HEK293 (cell line): ENCODE data around the gene CD69.

Source experiments
- CTCF ChIP-seq: fragments of 450-650 bp; formaldehyde crosslinking; IDR thresholded peaks from 2 replicates; pipeline ENCODE4 v1.5.1; 2016; ENCODE audit warnings: missing biosample characterization, missing genetic modification characterization
- KLF17 ChIP-seq: fragments of 450-650 bp; formaldehyde crosslinking; IDR thresholded peaks from 2 replicates; pipeline ENCODE4 v1.5.1; 2016; ENCODE audit warnings: missing biosample characterization, missing genetic modification characterization
- PRDM10 ChIP-seq: fragments of 450-650 bp; formaldehyde crosslinking; IDR thresholded peaks from 2 replicates; pipeline ENCODE4 v1.5.1; 2016; ENCODE audit warnings: missing biosample characterization, missing genetic modification characterization
- WT1 ChIP-seq: fragments of 450-650 bp; formaldehyde crosslinking; IDR thresholded peaks from 2 replicates; pipeline ENCODE4 v1.5.1; 2016; ENCODE audit warnings: missing biosample characterization, missing genetic modification characterization
- ZBTB11 ChIP-seq: fragments of 450-650 bp; formaldehyde crosslinking; conservative IDR thresholded peaks from 2 replicates; pipeline ENCODE4 v1.5.1; 2016; ENCODE audit warnings: low read depth, missing biosample characterization, missing genetic modification characterization
- ZBTB44 ChIP-seq: fragments of 450-650 bp; IDR thresholded peaks from 2 replicates; pipeline ENCODE4 v1.5.1; 2018; ENCODE audit warnings: missing biosample characterization, mild to moderate bottlenecking, missing genetic modification characterization
- ZNF138 ChIP-seq: fragments of 450-650 bp; formaldehyde crosslinking; IDR thresholded peaks from 2 replicates; pipeline ENCODE4 v1.5.1; 2016; ENCODE audit warnings: missing biosample characterization, missing genetic modification characterization, borderline replicate concordance

GRCh38 chr12:9795945-9796344, 35.2 kb upstream of the CD69 start:
- TF ChIP-seq ZNF138: no peak
- TF ChIP-seq KLF17 (tag by site-specific recombination): no peak
- no peak for TF ChIP-seq ZBTB11 (tag by site-specific recombination)
- TF ChIP-seq CTCF (tag by site-specific recombination): no peak
- TF ChIP-seq PRDM10 (tag by site-specific recombination): no peak
- TF ChIP-seq WT1 (tag by site-specific recombination): no peak
- TF ChIP-seq ZBTB44 (tag by site-specific recombination): no peak
